HepG2 (cell line): ENCODE measurements around the gene PC. TPM values are rescaled to one million over a fixed set of nuclear protein-coding genes. Genes with fewer than 3 reads are reported as not detected.

Experiments
- ATAC-seq: fragments of 200-7000 bp; cut with Tn5 transposase; 3 replicates; pipeline ENCODE4 v1.9.1; 2020; ENCODE audit warnings: mild to moderate bottlenecking, moderate library complexity
- BruUV-seq: library from RNA; stranded (reverse); fragments of 400-500 nt; replicated peaks from 2 replicates; lab custom pipeline; 2021; lab: Mats Ljungman, UMichigan
- CTCF ChIA-PET: fragments of 300-600 bp; formaldehyde crosslinking; extraction: SDS; loops from one replicate; lab custom pipeline; 2021; ENCODE audit warnings: low total read pairs, inconsistent platforms, low intra/inter-chr PET ratio; lab: Yijun Ruan, JAX
- POLR2A ChIA-PET: fragments of 350-600 bp; sonication (Branson Sonifier 250); formaldehyde crosslinking; loops from one replicate; lab custom pipeline; 2020; ENCODE audit warnings: antibody characterized with exemption, inconsistent platforms; lab: Yijun Ruan, JAX
- DNase-seq: peaks from one replicate; pipeline ENCODE4 v3.0.0-alpha.2; 2015; ENCODE audit warnings: low spot score
- FAIRE-seq: peaks from 3 replicates; lab custom pipeline; 2011; peaks lifted over from hg19 to GRCh38; lab: Jason Lieb, UNC
- H2AFZ ChIP-seq: one replicate; pipeline ENCODE4 v1.6.1; 2011; ENCODE audit warnings: low read length, inconsistent platforms
- H3K27ac ChIP-seq: fragments of 300-600 bp; 3 replicates; pipeline ENCODE4 v1.8.0; 2011; ENCODE audit warnings: mixed run types, mild to moderate bottlenecking, mixed read lengths, low read length, inconsistent platforms; ENCODE audit not compliant: insufficient read depth; ENCODE audit errors: extremely low read length
- H3K27me3 ChIP-seq, 2 experiments: fragments of 200-600 bp in 1 of 2; 2 replicates in 1 of 2; 3 replicates in 1 of 2; pipeline versions ENCODE4 v1.6.0 to v1.8.0; 2011; ENCODE audit warnings: low read length in 2 of 2, mild to moderate bottlenecking in 2 of 2, moderate library complexity in 2 of 2, inconsistent platforms in 1 of 2; ENCODE audit not compliant: insufficient read depth in 2 of 2, control insufficient read depth in 1 of 2
- H3K36me3 ChIP-seq, 2 experiments: fragments of 200-600 bp in 1 of 2; replicated peaks in 1 of 2; 2 replicates in 1 of 2; 3 replicates in 1 of 2; pipeline versions ENCODE4 v1.5.1 to v1.8.0; 2011; ENCODE audit warnings: low read length in 2 of 2, inconsistent platforms in 1 of 2; ENCODE audit not compliant: insufficient read depth in 2 of 2, control insufficient read depth in 1 of 2
- H3K4me1 ChIP-seq: 2 replicates; pipeline ENCODE4 v1.5.1; 2012; ENCODE audit warnings: low read length, inconsistent platforms; ENCODE audit not compliant: insufficient read depth
- H3K4me2 ChIP-seq: 2 replicates; pipeline ENCODE4 v1.6.0; 2011; ENCODE audit warnings: low read depth, low read length, inconsistent platforms
- H3K4me3 ChIP-seq, 3 experiments: fragments of 200-600 bp in 1 of 3; sonication (generic), shearing (Covaris generic) in 1 of 3; replicated peaks in 1 of 3; 2 replicates each; pipeline ENCODE4 v1.5.1; 2011 to 2016; ENCODE audit warnings: low read length in 3 of 3, inconsistent platforms in 2 of 3, low read depth in 2 of 3, mild to moderate bottlenecking in 2 of 3, control low read depth in 1 of 3, mixed read lengths in 1 of 3; ENCODE audit not compliant: insufficient read depth in 1 of 3
- H3K79me2 ChIP-seq: one replicate; pipeline ENCODE4 v1.6.1; 2011; ENCODE audit warnings: low read length, inconsistent platforms; ENCODE audit not compliant: insufficient read depth
- H3K9ac ChIP-seq: 2 replicates; pipeline ENCODE4 v1.6.0; 2011; ENCODE audit warnings: mild to moderate bottlenecking, low read depth, low read length, inconsistent platforms; ENCODE audit not compliant: insufficient read depth
- H3K9me3 ChIP-seq: 2 replicates; pipeline ENCODE4 v1.5.1; 2012; ENCODE audit warnings: mild to moderate bottlenecking, low read length
- H4K20me1 ChIP-seq: 2 replicates; pipeline ENCODE4 v1.6.0; 2011; ENCODE audit warnings: inconsistent platforms, mild to moderate bottlenecking, low read length, moderate library complexity; ENCODE audit not compliant: insufficient read depth
- JUN ChIP-seq: sonication (generic); formaldehyde crosslinking; IDR thresholded peaks from 2 replicates; pipeline ENCODE4 v1.4.0; 2020; ENCODE audit warnings: mild to moderate bottlenecking, missing genetic modification reagents
- PAX8 ChIP-seq: sonication (generic); formaldehyde crosslinking; IDR thresholded peaks from 2 replicates; pipeline ENCODE4 v1.8.0; 2022; ENCODE audit warnings: mild to moderate bottlenecking, missing genetic modification reagents, borderline replicate concordance
- PHF5A ChIP-seq: IDR thresholded peaks from one replicate; pipeline ENCODE4 v1.6.1; 2018; ENCODE audit warnings: low read depth, missing genetic modification reagents; ENCODE audit not compliant: unreplicated experiment
- TSC22D2 ChIP-seq: sonication (generic); formaldehyde crosslinking; IDR thresholded peaks from 2 replicates; pipeline ENCODE4 v1.5.1; 2020; ENCODE audit warnings: missing genetic modification reagents, mild to moderate bottlenecking, borderline replicate concordance
- ZFP62 ChIP-seq: sonication (generic); formaldehyde crosslinking; IDR thresholded peaks from 2 replicates; pipeline ENCODE4 v1.4.0; 2020; ENCODE audit warnings: missing genetic modification reagents
- ZNF224 ChIP-seq: sonication (generic); formaldehyde crosslinking; IDR thresholded peaks from 2 replicates; pipeline ENCODE4 v1.5.0; 2020; ENCODE audit warnings: mild to moderate bottlenecking, missing genetic modification reagents
- ZNF614 ChIP-seq: IDR thresholded peaks from 2 replicates; pipeline ENCODE4 v1.6.1; 2018; ENCODE audit warnings: missing biosample characterization, missing genetic modification reagents, inconsistent platforms, borderline replicate concordance
- ZNF678 ChIP-seq: sonication (generic); formaldehyde crosslinking; IDR thresholded peaks from 2 replicates; pipeline ENCODE4 v1.4.0; 2020; ENCODE audit warnings: mild to moderate bottlenecking, missing genetic modification reagents
- ZNF737 ChIP-seq: sonication (generic); formaldehyde crosslinking; IDR thresholded peaks from 2 replicates; pipeline ENCODE4 v1.5.0; 2020; ENCODE audit warnings: missing genetic modification reagents, mild to moderate bottlenecking, borderline replicate concordance
- ZNF891 ChIP-seq: sonication (generic); formaldehyde crosslinking; IDR thresholded peaks from 2 replicates; pipeline ENCODE4 v1.5.0; 2020; ENCODE audit warnings: mild to moderate bottlenecking, missing genetic modification reagents
- ZZZ3 ChIP-seq: sonication (generic); formaldehyde crosslinking; IDR thresholded peaks from 2 replicates; pipeline ENCODE4 v1.4.0; 2020; ENCODE audit warnings: missing genetic modification reagents, mild to moderate bottlenecking, borderline replicate concordance
- WGBS: methylation state at CpG from one replicate; pipeline ENCODE4 v1.1.6; 2017; ENCODE audit warnings: low lambda C conversion rate; 5-methylcytosine and 5-hydroxymethylcytosine counted together
- in situ Hi-C: cut with HindIII; loops from 2 replicates; pipeline ENCODE4 v1.10.0; 2017; ENCODE audit warnings: low pct_unique_long_range_greater_than_20kb; ENCODE audit not compliant: extremely low pct_ligation_motif_present
- intact Hi-C: fragments of 100-400 bp; cut with micrococcal nuclease; formaldehyde crosslinking; loops from one replicate; pipeline ENCODE4 v1.10.0; 2022; ENCODE audit not compliant: unreplicated experiment
- polyA plus RNA-seq, 8 experiments: library from polyadenylated mRNA; depleted of rRNA in 3 of 8; stranded (reverse) in 7 of 8; unstranded in 1 of 8; fragments of >200 nt; fragmentation: Illumina TruSeq in 4 of 8; extraction: Trizol in 4 of 8; gene quantifications; 2 replicates each; pipeline versions ENCODE4 v1.2.1 to v1.2.3, GENCODE V29; 2011 to 2016; ENCODE audit warnings: low read depth in 4 of 8, missing spikeins in 1 of 8, mixed read lengths in 1 of 8; ENCODE audit not compliant: insufficient read depth in 1 of 8
- total RNA-seq, 5 experiments: library from RNA; depleted of rRNA; stranded (reverse); fragments of >200 nt; fragmentation: Illumina TruSeq; extraction: Trizol; gene quantifications; 2 replicates each; pipeline ENCODE4 v1.2.3, GENCODE V29; 2016; ENCODE audit warnings: low read depth in 1 of 5
- TF ChIP-seq, protein P1 (sequence below): sonication (generic); formaldehyde crosslinking; IDR thresholded peaks from 2 replicates; pipeline ENCODE4 v1.4.0; 2020; ENCODE audit warnings: missing genetic modification reagents
- TF ChIP-seq, protein P2 (sequence below): sonication (generic); formaldehyde crosslinking; IDR thresholded peaks from 2 replicates; pipeline ENCODE4 v1.5.1; 2020; ENCODE audit warnings: missing genetic modification reagents, mild to moderate bottlenecking, borderline replicate concordance
- TF ChIP-seq, protein P3 (sequence below): sonication (generic); formaldehyde crosslinking; IDR thresholded peaks from 2 replicates; pipeline ENCODE4 v1.8.0; 2022; ENCODE audit warnings: mild to moderate bottlenecking, missing genetic modification reagents, moderate library complexity
- TF ChIP-seq, protein P4 (sequence below): IDR thresholded peaks from 2 replicates; pipeline ENCODE4 v1.6.1; 2016; ENCODE audit warnings: mild to moderate bottlenecking, missing biosample characterization, missing genetic modification reagents
- TF ChIP-seq, protein P5 (sequence below): sonication (generic); formaldehyde crosslinking; IDR thresholded peaks from 2 replicates; pipeline ENCODE4 v1.4.0; 2020; ENCODE audit warnings: mild to moderate bottlenecking, missing genetic modification reagents
- TF ChIP-seq, protein P6 (sequence below): sonication (generic); formaldehyde crosslinking; IDR thresholded peaks from 2 replicates; pipeline ENCODE4 v1.5.0; 2020; ENCODE audit warnings: missing genetic modification reagents, mild to moderate bottlenecking, borderline replicate concordance

PC gene
- total and polyA plus RNA-seq, 2 of the 13 experiments (the other 11 are each of a cell fraction or from before 2014, with no cell fraction given), result 29.0 to 39.0 TPM

DNA sequence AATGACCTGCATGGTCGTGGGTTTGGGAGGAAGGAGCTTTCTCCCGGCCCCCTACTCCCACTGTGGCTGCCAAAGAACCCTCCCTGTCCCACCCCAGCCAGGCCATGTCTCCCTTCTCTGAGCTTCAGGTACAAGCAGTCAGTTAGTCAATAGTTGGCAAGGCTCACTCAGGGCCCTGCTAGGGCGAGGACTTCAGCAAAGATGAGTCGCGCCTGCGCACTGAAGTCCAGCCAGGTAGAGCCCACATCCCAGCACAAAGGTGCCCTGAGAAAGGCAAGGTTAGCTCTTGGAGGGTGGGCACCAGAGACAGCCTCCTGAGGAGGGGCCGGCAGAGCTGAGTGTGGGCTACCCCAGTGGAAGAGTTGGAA lies 28.0 kb upstream of the PC start:
- Histone ChIP-seq H3K79me2 (no peaks in the 10 kb centered on the region), H3K9ac (no peak overlapping the region), H3K36me3 (no peaks in the 10 kb centered on the region), H3K9me3 (no peaks in the 10 kb centered on the region), H3K4me1 (peaks cover 33% of the 10 kb centered on the region), H3K4me2 (no peak overlapping the region), H3K4me3 (no peak overlapping the region), H2AFZ (no peak overlapping the region), H3K27me3 (peaks cover 4 to 26% of the 10 kb centered on the region in 2 experiments; a peak in 2 of 5 replicates), H3K27ac (no peak overlapping the region), H4K20me1 (no peaks in the 10 kb centered on the region)
- DNase-seq (no peak), ATAC-seq (no peak), FAIRE-seq (no peak)
- TF ChIP-seq ZNF737 (CRISPR knock-in tag) (no peak), ZNF614 (CRISPR knock-in tag) (no peak), TSC22D2 (CRISPR knock-in tag) (no peak), ZNF891 (CRISPR knock-in tag) (no peak), ZNF224 (CRISPR knock-in tag) (no peak), ZZZ3 (CRISPR knock-in tag) (no peak), PHF5A (CRISPR knock-in tag) (no peak), PAX8 (CRISPR knock-in tag) (no peak), ZNF678 (no peak), JUN (CRISPR knock-in tag) (no peak), ZFP62 (no peak)
- TF ChIP-seq, protein P1, sequence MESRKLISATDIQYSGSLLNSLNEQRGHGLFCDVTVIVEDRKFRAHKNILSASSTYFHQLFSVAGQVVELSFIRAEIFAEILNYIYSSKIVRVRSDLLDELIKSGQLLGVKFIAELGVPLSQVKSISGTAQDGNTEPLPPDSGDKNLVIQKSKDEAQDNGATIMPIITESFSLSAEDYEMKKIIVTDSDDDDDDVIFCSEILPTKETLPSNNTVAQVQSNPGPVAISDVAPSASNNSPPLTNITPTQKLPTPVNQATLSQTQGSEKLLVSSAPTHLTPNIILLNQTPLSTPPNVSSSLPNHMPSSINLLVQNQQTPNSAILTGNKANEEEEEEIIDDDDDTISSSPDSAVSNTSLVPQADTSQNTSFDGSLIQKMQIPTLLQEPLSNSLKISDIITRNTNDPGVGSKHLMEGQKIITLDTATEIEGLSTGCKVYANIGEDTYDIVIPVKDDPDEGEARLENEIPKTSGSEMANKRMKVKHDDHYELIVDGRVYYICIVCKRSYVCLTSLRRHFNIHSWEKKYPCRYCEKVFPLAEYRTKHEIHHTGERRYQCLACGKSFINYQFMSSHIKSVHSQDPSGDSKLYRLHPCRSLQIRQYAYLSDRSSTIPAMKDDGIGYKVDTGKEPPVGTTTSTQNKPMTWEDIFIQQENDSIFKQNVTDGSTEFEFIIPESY (CRISPR knock-in tag), result no peak
- TF ChIP-seq, protein P2, sequence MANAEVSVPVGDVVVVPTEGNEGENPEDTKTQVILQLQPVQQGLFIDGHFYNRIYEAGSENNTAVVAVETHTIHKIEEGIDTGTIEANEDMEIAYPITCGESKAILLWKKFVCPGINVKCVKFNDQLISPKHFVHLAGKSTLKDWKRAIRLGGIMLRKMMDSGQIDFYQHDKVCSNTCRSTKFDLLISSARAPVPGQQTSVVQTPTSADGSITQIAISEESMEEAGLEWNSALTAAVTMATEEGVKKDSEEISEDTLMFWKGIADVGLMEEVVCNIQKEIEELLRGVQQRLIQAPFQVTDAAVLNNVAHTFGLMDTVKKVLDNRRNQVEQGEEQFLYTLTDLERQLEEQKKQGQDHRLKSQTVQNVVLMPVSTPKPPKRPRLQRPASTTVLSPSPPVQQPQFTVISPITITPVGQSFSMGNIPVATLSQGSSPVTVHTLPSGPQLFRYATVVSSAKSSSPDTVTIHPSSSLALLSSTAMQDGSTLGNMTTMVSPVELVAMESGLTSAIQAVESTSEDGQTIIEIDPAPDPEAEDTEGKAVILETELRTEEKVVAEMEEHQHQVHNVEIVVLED, result no peak
- TF ChIP-seq, protein P3, sequence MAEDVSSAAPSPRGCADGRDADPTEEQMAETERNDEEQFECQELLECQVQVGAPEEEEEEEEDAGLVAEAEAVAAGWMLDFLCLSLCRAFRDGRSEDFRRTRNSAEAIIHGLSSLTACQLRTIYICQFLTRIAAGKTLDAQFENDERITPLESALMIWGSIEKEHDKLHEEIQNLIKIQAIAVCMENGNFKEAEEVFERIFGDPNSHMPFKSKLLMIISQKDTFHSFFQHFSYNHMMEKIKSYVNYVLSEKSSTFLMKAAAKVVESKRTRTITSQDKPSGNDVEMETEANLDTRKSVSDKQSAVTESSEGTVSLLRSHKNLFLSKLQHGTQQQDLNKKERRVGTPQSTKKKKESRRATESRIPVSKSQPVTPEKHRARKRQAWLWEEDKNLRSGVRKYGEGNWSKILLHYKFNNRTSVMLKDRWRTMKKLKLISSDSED (CRISPR knock-in tag), result no peak
- TF ChIP-seq, protein P4, sequence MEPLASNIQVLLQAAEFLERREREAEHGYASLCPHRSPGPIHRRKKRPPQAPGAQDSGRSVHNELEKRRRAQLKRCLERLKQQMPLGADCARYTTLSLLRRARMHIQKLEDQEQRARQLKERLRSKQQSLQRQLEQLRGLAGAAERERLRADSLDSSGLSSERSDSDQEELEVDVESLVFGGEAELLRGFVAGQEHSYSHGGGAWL (CRISPR knock-in tag), result no peak
- TF ChIP-seq, protein P5, sequence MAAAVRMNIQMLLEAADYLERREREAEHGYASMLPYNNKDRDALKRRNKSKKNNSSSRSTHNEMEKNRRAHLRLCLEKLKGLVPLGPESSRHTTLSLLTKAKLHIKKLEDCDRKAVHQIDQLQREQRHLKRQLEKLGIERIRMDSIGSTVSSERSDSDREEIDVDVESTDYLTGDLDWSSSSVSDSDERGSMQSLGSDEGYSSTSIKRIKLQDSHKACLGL, result no peak
- TF ChIP-seq, protein P6, sequence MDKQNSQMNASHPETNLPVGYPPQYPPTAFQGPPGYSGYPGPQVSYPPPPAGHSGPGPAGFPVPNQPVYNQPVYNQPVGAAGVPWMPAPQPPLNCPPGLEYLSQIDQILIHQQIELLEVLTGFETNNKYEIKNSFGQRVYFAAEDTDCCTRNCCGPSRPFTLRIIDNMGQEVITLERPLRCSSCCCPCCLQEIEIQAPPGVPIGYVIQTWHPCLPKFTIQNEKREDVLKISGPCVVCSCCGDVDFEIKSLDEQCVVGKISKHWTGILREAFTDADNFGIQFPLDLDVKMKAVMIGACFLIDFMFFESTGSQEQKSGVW (CRISPR knock-in tag), result no peak
- POLR2A ChIA-PET, result no interaction called here
- CTCF ChIA-PET, result no interaction called here
- intact Hi-C loops, result no loop called here
- in situ Hi-C loops, result no loop called here
- 82% methylated on average over 5 of the region's 7 CpGs for WGBS
- BruUV-seq, result no TSS peak
